H1 (cell line): ENCODE data around the gene GPR39. TPM values are rescaled to one million over a fixed set of nuclear protein-coding genes. Genes with fewer than 3 reads are reported as not detected.

Experiments
- CTCF ChIA-PET: fragments of 300-600 bp; sonication (Branson Sonifier 250); formaldehyde crosslinking; loops from one replicate; lab custom pipeline; 2021; ENCODE audit not compliant: partially characterized antibody; lab: Charles Lee
- POLR2A ChIA-PET: fragments of 300-600 bp; sonication (Branson Sonifier 250); formaldehyde crosslinking; loops from one replicate; lab custom pipeline; 2021; ENCODE audit warnings: inconsistent platforms; ENCODE audit not compliant: partially characterized antibody; lab: Charles Lee
- DNase-seq, 2 experiments: peaks; one replicate each; pipeline versions ENCODE4 v3.0.0 to v3.0.0-alpha.2; 2010 to 2022; ENCODE audit warnings: low spot score in 2 of 2, low read depth in 1 of 2, mixed read lengths in 1 of 2
- FAIRE-seq: peaks from 2 replicates; lab custom pipeline; 2011; peaks lifted over from hg19 to GRCh38; lab: Jason Lieb, UNC
- H2AFZ ChIP-seq: 2 replicates; pipeline ENCODE4 v1.8.1; 2012; ENCODE audit warnings: low read length, inconsistent platforms
- H2AK5ac ChIP-seq: 2 replicates; pipeline ENCODE4 v1.6.1; 2013; ENCODE audit warnings: low read depth, low read length
- H2BK120ac ChIP-seq: replicated peaks from 2 replicates; pipeline ENCODE3; 2013; ENCODE audit warnings: low read depth, low read length, inconsistent platforms
- H2BK12ac ChIP-seq: 2 replicates; pipeline ENCODE4 v1.6.1; 2013; ENCODE audit warnings: low read depth, low read length
- H2BK15ac ChIP-seq: 2 replicates; pipeline ENCODE4 v1.6.1; 2013; ENCODE audit warnings: low read length
- H2BK20ac ChIP-seq: 2 replicates; pipeline ENCODE4 v1.6.1; 2013; ENCODE audit warnings: low read length
- H2BK5ac ChIP-seq: 2 replicates; pipeline ENCODE4 v1.6.1; 2013; ENCODE audit warnings: low read depth, low read length
- H3K14ac ChIP-seq: 2 replicates; pipeline ENCODE4 v1.6.1; 2013; ENCODE audit warnings: inconsistent platforms; ENCODE audit not compliant: insufficient read length
- H3K18ac ChIP-seq: 2 replicates; pipeline ENCODE4 v1.6.1; 2013; ENCODE audit warnings: low read length; ENCODE audit errors: extremely low read depth
- H3K23ac ChIP-seq: 2 replicates; pipeline ENCODE4 v1.6.1; 2013; ENCODE audit warnings: inconsistent platforms; ENCODE audit not compliant: insufficient read length
- H3K23me2 ChIP-seq: 2 replicates; pipeline ENCODE4 v1.6.1; 2013; ENCODE audit warnings: low read depth, low read length
- H3K27ac ChIP-seq: 2 replicates; pipeline ENCODE4 v1.6.1; 2011; ENCODE audit warnings: low read depth, low read length, inconsistent platforms
- H3K27me3 ChIP-seq, 4 experiments: replicated peaks in 1 of 4; 1 replicate in 1 of 4; 2 replicates in 3 of 4; pipeline versions ENCODE4 v1.6.1 to v1.8.1; 2011 to 2013; ENCODE audit warnings: low read length in 3 of 4, mild to moderate bottlenecking in 3 of 4, inconsistent platforms in 2 of 4, mixed read lengths in 2 of 4, moderate library complexity in 1 of 4; ENCODE audit not compliant: control insufficient read depth in 3 of 4, insufficient read depth in 3 of 4; ENCODE audit errors: extremely low read depth in 1 of 4
- H3K36me3 ChIP-seq, 4 experiments: 2 replicates each; pipeline versions ENCODE4 v1.6.1 to v1.8.1; 2011 to 2013; ENCODE audit warnings: mild to moderate bottlenecking in 4 of 4, low read length in 3 of 4, moderate library complexity in 2 of 4, control low read depth in 1 of 4, inconsistent platforms in 1 of 4; ENCODE audit not compliant: insufficient read depth in 4 of 4, control insufficient read depth in 2 of 4
- H3K4ac ChIP-seq: replicated peaks from 2 replicates; pipeline ENCODE3; 2013; ENCODE audit warnings: low read length, low read depth, mixed read lengths, inconsistent platforms; ENCODE audit not compliant: insufficient read length
- H3K4me1 ChIP-seq, 4 experiments: replicated peaks in 1 of 4; 1 replicate in 1 of 4; 2 replicates in 3 of 4; pipeline versions ENCODE4 v1.6.1 to v1.8.1; 2011 to 2013; ENCODE audit warnings: low read length in 3 of 4, inconsistent platforms in 2 of 4, mixed read lengths in 1 of 4; ENCODE audit not compliant: insufficient read depth in 4 of 4, control insufficient read depth in 3 of 4
- H3K4me2 ChIP-seq, 2 experiments: 2 replicates each; pipeline versions ENCODE4 v1.6.1 to v1.8.1; 2011 to 2013; ENCODE audit warnings: low read depth in 2 of 2, low read length in 2 of 2, control low read depth in 1 of 2, inconsistent platforms in 1 of 2, mild to moderate bottlenecking in 1 of 2; ENCODE audit not compliant: insufficient read depth in 1 of 2
- H3K4me3 ChIP-seq, 4 experiments: fragments of 200-600, 300-600 bp in 1 of 4; sonication (generic), shearing (Covaris generic), sonication (Bioruptor Twin) in 1 of 4; 2 replicates each; pipeline versions ENCODE4 v1.5.1 to v1.8.1; 2011 to 2016; ENCODE audit warnings: low read length in 4 of 4, low read depth in 3 of 4, control low read depth in 2 of 4, inconsistent platforms in 2 of 4, mild to moderate bottlenecking in 2 of 4, mixed read lengths in 1 of 4, moderate library complexity in 1 of 4; ENCODE audit not compliant: insufficient read depth in 2 of 4; ENCODE audit errors: extremely low read depth in 1 of 4
- H3K56ac ChIP-seq: replicated peaks from 2 replicates; pipeline ENCODE3; 2013; ENCODE audit warnings: low read depth, mild to moderate bottlenecking, mixed read lengths, low read length, inconsistent platforms; ENCODE audit not compliant: insufficient read length
- H3K79me1 ChIP-seq: 2 replicates; pipeline ENCODE4 v1.6.1; 2013; ENCODE audit warnings: low read depth, low read length, control low read depth
- H3K79me2 ChIP-seq, 2 experiments: 2 replicates each; pipeline versions ENCODE4 v1.6.1 to v1.8.1; 2012 to 2013; ENCODE audit warnings: low read length in 2 of 2, mild to moderate bottlenecking in 2 of 2, inconsistent platforms in 1 of 2; ENCODE audit not compliant: insufficient read depth in 2 of 2, control insufficient read depth in 1 of 2
- H3K9ac ChIP-seq, 4 experiments: replicated peaks in 1 of 4; 1 replicate in 1 of 4; 2 replicates in 3 of 4; pipeline versions ENCODE4 v1.6.1 to v1.8.1; 2011 to 2013; ENCODE audit warnings: low read depth in 3 of 4, low read length in 3 of 4, control low read depth in 2 of 4, mild to moderate bottlenecking in 2 of 4, moderate library complexity in 2 of 4, inconsistent platforms in 1 of 4; ENCODE audit errors: extremely low read depth in 1 of 4
- H3K9me3 ChIP-seq, 2 experiments: 2 replicates each; pipeline versions ENCODE4 v1.6.1 to v1.8.1; 2012 to 2013; ENCODE audit warnings: mild to moderate bottlenecking in 2 of 2, moderate library complexity in 2 of 2, control low read depth in 1 of 2, inconsistent platforms in 1 of 2, low read depth in 1 of 2, low read length in 1 of 2, mixed read lengths in 1 of 2; ENCODE audit not compliant: insufficient read depth in 2 of 2
- H4K20me1 ChIP-seq, 2 experiments: replicated peaks in 1 of 2; 2 replicates each; pipeline versions ENCODE3 to v1.8.1; 2011 to 2013; ENCODE audit warnings: inconsistent platforms in 2 of 2, low read length in 2 of 2, mild to moderate bottlenecking in 1 of 2; ENCODE audit not compliant: insufficient read depth in 2 of 2, control insufficient read depth in 1 of 2
- H4K5ac ChIP-seq: 2 replicates; pipeline ENCODE4 v1.6.1; 2013; ENCODE audit warnings: low read length, low read depth, mixed read lengths, inconsistent platforms; ENCODE audit not compliant: insufficient read length
- H4K8ac ChIP-seq: 2 replicates; pipeline ENCODE4 v1.8.0; 2013; ENCODE audit warnings: mild to moderate bottlenecking, moderate library complexity, low read length, inconsistent platforms; ENCODE audit not compliant: insufficient read depth; ENCODE audit errors: extremely low read depth
- H4K91ac ChIP-seq: replicated peaks from 2 replicates; pipeline ENCODE3; 2013; ENCODE audit warnings: low read length, mixed read lengths, inconsistent platforms; ENCODE audit not compliant: insufficient read length
- RNF2 ChIP-seq: fragments of 200-900, 300-1000 bp; sonication (generic); IDR thresholded peaks from 2 replicates; pipeline ENCODE4 v1.7.1; 2016; ENCODE audit warnings: borderline replicate concordance, low read depth, mild to moderate bottlenecking, antibody characterized with exemption, low read length; ENCODE audit not compliant: poor library complexity, severe bottlenecking; ENCODE audit errors: missing control alignments
- SP1 ChIP-seq: IDR thresholded peaks from 2 replicates; pipeline ENCODE4 v1.6.1; 2011; ENCODE audit warnings: low read depth, low read length
- WGBS, 2 experiments: shearing (Covaris generic) in 1 of 2; methylation state at CpG; one replicate each; pipeline versions ENCODE4 v1.1.6 to v1.1.7; 2013 to 2015; ENCODE audit warnings: low lambda C conversion rate in 2 of 2, mixed read lengths in 2 of 2, inconsistent platforms in 1 of 2, low coverage in 1 of 2, missing lambda C conversion rate in 1 of 2; ENCODE audit not compliant: insufficient replicate concordance in 2 of 2, insufficient coverage in 1 of 2, insufficient read length in 1 of 2; ENCODE audit errors: extremely low coverage in 1 of 2, missing lambda C conversion rate in 1 of 2; 5-methylcytosine and 5-hydroxymethylcytosine counted together
- polyA plus RNA-seq, 7 experiments: library from polyadenylated mRNA; depleted of rRNA in 3 of 7; stranded (reverse) in 5 of 7; unstranded in 2 of 7; fragments of >200 nt in 5 of 7; fragments of 200-250 nt in 2 of 7; gene quantifications; 1 replicate in 5 of 7; 2 replicates in 1 of 7; 4 replicates in 1 of 7; pipeline versions ENCODE4 v1.2.1 to v1.2.3, GENCODE V29; 2011 to 2013; ENCODE audit warnings: missing spikeins in 2 of 7, mixed read lengths in 2 of 7
- total RNA-seq: library from RNA; stranded (reverse); fragmentation: NEBNext Ultra II Directional; extraction: Animal tissue kit (Norgen Biotek cat#: 25700); gene quantifications from 2 replicates; pipeline ENCODE4 v1.2.1, GENCODE V29; 2021

GPR39 gene
- total and polyA plus RNA-seq, 2 of the 8 experiments (the other 6 are each of a cell fraction or from before 2014, with no cell fraction given) = 0.63 to 2.7 TPM

DNA sequence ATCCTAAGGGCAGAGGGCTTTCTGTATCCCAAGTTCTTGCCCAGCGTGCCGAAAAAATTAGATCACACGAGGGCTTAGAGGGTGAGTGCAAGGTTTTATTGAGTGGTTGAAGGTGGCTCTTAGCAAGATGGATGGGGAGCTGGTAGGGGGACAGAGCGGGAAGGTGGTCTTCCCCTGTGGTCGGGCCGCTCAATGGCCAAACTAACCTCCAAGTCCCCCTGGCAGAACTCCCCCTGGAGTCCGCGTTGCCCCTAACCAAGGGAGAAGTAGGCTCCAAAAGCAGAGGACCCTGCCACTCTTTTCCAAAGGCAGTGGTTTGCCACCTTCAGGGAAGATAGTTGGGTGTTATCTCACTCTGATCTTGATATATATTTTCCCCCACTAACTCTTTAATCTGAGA, 190.0 kb downstream of the GPR39 start:
- no peak overlapping the region for H3K23ac ChIP-seq
- no peak overlapping the region for H2BK12ac ChIP-seq
- H3K4ac ChIP-seq = no peak overlapping the region
- H3K23me2 ChIP-seq = no peaks in the 10 kb centered on the region
- H2BK15ac ChIP-seq = no peak overlapping the region
- no peak overlapping the region for H4K8ac ChIP-seq
- H2BK5ac ChIP-seq = no peak overlapping the region
- WGBS, 2 experiments = 85% methylated on average over 7 of the region's 8 CpGs; no CpG with 5 or more reads in 1 of the 2 experiments
- H3K9ac ChIP-seq = no peak overlapping the region
- H3K79me1 ChIP-seq = no peaks in the 10 kb centered on the region
- ChIA-PET CTCF (interaction anchor here (1.4 to 1.5 kb wide), 2 partner anchors 8 to 60 kb away, joined by 3 to 4 read pairs; no protein-coding TSS in a partner anchor), POLR2A (no interaction called here)
- H4K5ac ChIP-seq = no peak overlapping the region
- no peaks in the 10 kb centered on the region for H3K79me2 ChIP-seq
- H4K91ac ChIP-seq = no peak overlapping the region
- H3K18ac ChIP-seq = no peak overlapping the region
- no peak overlapping the region for H3K27ac ChIP-seq
- H4K20me1 ChIP-seq = no peaks in the 10 kb centered on the region
- H3K4me2 ChIP-seq = no peak overlapping the region
- no peak overlapping the region for H3K14ac ChIP-seq
- no peak overlapping the region for H2AK5ac ChIP-seq
- no peak for DNase-seq
- H2AFZ ChIP-seq = no peak overlapping the region
- H3K27me3 ChIP-seq = no peaks in the 10 kb centered on the region
- peaks cover 0 to 6% (median 3%) of the 10 kb centered on the region in 4 experiments; a peak in 4 of 7 replicates for H3K4me1 ChIP-seq
- FAIRE-seq = no peak
- no peak overlapping the region for H3K4me3 ChIP-seq
- H3K56ac ChIP-seq = no peak overlapping the region
- H3K9me3 ChIP-seq = no peaks in the 10 kb centered on the region
- H2BK20ac ChIP-seq = no peak overlapping the region
- H3K36me3 ChIP-seq = no peaks in the 10 kb centered on the region
- TF ChIP-seq RNF2 (no peak), SP1 (no peak)
- H2BK120ac ChIP-seq = no peak overlapping the region
